HL-60/S4 (cell line): ENCODE results near the gene KRT12.
"Not testable (repeated sequence)": the region's sequence is repeated elsewhere in the genome, so short reads cannot be mapped to it uniquely, and the experiment has no call there.

Experiments
- in situ Hi-C: fragments of 300-500 bp; cut with MboI; formaldehyde crosslinking; loops from 2 replicates; pipeline ENCODE4 v1.14.3; 2022; ENCODE audit warnings: low sequenced_read_pairs

The KRT12 gene

GRCh38 chr17:40886090-40886489, 19.1 kb upstream of the KRT12 start:
- in situ Hi-C loops = no loop called here

DNA sequence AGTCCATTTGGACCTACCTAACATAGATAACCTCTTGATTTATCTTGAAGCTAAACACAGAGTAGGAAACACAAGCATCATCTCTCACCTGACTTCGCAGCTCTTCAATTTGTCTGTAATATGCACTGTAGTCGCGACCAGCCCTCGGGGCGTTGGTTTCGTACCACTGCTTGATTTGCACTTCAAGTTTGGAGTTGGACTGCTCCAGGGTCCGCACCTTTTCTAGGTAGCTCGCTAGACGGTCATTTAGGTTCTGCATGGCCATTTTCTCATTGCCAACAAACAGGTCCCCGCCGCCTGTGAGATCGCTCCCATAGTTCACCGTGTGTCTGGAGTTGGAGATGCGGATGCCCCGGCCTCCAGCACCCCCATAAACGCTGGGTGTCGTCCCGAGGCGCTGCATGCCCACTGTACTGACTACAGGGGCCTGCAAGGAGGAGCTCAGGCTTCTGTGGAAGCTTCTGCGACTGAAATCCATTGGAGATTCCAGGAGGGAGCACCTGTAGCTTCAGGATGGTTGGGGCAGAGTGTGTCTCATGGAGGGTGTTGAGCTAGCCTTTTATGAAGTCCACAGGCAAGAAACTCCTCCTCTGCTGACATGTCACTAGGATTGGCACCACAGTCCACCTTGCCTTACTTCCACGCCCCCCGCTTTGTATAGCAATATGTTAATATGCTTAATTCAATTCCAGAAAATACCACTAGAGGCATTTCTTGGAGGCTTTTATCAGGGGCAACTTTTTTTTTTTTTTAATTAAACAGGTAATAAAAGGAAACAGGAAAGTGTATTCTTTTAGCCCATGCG, 17.9 kb upstream of the KRT12 start, which contains the start of gene KRT20:
Gene KRT20, minus strand, starts transcription at position 535 of the 805 bp plus-strand sequence. Its CDS starts 57 bp downstream, at position 478.
- in situ Hi-C loops = no loop called here

DNA sequence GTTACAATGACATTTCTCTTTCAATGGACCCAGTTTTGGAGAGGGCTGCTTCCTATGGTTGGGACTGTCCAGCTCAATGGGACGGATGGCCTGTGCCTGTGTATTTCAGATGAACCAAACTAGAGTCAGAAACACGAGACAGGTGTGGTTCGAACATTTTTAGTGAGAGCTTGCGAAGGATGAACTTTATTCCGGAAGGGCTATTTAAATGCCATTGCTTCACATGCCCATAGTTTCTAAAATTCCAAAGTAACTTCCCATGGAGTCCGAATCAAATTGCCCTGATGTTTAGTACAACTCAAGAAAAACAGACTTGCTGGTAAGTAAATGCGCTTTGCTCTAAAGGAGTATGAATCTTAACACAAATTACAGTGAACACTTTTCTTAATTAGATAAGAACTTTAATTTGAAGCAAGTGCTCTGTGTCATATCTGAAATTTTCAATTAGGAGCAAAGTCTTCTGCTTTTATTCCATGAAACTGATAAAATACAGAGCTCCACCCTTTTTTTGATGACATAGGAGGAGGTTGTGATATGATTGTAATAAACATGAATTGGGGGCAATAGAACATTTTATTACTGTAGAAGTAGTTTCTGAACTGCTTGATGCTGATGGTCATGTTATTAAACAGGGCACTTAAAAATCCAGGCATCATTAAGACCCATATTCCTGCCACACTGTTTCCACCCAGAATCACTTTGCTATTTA, 16.8 kb upstream of the KRT12 start:
- in situ Hi-C loops = no loop called here

- in situ Hi-C loops = no loop called here
Observed at GRCh38 chr17:40883031-40883430, 16.0 kb upstream of the KRT12 start.

- in situ Hi-C loops = no loop called here
Observed at GRCh38 chr17:40879026-40879425, 12.0 kb upstream of the KRT12 start.

GRCh38 chr17:40878044-40878443, 11.0 kb upstream of the KRT12 start:
- in situ Hi-C loops = no loop called here

DNA sequence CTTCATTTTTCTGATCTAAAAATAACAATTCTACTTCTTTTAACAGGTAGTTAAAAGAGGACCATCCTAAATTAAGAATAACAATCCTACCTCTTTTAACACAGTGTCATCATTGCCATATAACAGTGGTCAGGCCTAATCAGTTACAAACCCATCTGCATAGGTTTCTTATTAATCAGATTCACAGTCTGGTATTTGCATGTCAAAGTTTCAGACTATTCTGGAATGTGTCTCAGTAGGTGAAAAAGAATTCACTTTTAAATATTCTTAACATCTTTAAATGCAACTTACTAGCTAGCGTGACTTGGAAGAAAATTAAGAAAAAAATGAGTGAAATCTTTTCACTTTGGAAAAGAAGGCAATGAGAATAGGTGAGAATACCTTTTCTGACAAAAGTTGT, 6.8 kb upstream of the KRT12 start:
- in situ Hi-C loops = no loop called here

- in situ Hi-C loops = no loop called here
Observed at GRCh38 chr17:40873255-40873654, 6.2 kb upstream of the KRT12 start.

GRCh38 chr17:40872416-40872815, 5.4 kb upstream of the KRT12 start:
- in situ Hi-C loops = no loop called here

GRCh38 chr17:40871316-40871715, 4.3 kb upstream of the KRT12 start:
- in situ Hi-C loops = no loop called here

DNA sequence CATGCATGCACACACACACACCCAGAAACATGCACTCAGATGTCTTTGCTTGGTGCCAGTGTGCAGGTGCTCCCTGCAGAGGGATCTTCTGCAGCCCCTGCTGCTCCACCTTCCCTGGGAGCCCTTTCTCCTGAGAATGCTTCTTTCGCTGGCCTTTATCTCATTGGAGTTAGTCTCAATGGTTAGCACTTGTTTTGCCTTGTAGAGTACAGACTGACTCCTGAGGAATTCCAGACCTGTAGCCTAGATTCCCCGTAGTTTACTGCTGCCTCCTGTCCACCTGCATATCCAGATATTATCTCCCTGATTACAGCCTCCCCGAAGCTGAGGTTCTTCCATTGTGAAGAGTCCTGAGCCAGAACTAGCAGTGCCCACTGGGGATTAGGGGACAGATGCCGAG, 3.1 kb upstream of the KRT12 start:
- in situ Hi-C loops = no loop called here

GRCh38 chr17:40864661-40865390, 2.2 kb downstream of the KRT12 start:
- in situ Hi-C loops = no loop called here

DNA sequence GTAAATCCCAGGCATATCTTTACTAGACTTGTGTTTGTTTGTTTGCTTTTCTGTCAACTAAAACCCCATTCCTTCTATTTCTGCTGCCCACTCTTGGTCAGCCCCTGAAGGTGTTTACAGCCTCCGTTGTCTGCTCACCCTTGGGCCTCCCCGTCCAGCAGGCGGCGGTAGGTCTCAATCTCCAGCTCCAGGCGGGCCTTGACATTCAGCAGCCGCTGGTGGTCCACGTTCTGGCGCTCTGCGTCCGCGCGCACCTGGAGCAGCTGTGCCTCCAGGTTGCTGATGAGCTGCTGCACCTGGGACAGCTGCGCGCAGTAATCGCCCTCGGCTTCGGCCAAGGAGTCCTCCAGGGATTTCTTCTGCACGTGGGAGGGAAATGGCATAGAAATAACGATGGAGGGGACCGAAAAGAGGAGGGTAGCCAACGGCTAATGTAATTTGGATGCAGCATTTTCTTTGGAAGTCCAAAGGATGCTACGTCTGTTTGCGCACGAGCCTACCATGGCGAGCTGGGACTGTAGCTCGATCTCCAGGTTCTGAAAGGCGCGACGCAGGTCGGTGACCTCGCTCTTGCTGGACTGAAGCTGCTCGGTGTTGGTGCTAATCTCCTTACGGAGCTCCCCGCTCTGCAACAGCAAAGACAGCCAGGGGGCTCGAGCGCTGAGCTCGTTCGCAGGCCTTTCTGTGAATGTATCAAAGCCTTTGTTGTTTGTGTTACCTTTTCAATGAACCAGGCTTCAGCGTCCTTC, 3.9 kb downstream of the KRT12 start:
- in situ Hi-C loops = no loop called here

DNA sequence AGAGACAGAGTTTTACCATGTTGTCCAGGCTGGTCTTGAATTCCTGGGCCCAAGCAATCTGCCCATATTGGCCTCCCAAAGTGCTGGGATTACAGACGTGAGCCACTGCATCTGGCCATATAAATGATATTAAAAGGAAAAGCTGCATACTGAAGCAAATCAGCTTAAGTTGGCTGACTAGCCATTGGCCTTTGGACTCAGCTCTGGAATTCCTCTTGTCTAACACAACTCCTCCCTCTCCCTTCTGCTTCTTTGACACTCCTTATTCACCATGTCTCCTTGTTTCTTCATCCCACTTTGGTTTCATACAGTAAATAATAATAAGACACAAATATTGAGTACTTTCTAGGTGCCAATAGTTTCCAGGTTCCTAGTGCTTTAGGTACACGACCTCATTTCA, 7.5 kb downstream of the KRT12 start:
- in situ Hi-C loops = no loop called here

- in situ Hi-C loops = not testable (repeated sequence)
Observed at GRCh38 chr17:40858667-40859066, 8.4 kb downstream of the KRT12 start.

GRCh38 chr17:40857535-40857934, 9.5 kb downstream of the KRT12 start:
- in situ Hi-C loops = no loop called here

GRCh38 chr17:40854175-40854814, 12.7 kb downstream of the KRT12 start:
- in situ Hi-C loops = no loop called here

GRCh38 chr17:40852364-40852763, 14.7 kb downstream of the KRT12 start:
- in situ Hi-C loops = no loop called here

- in situ Hi-C loops = no loop called here
Observed at GRCh38 chr17:40850293-40850972, 16.6 kb downstream of the KRT12 start.

GRCh38 chr17:40849723-40850122, 17.3 kb downstream of the KRT12 start:
- in situ Hi-C loops = no loop called here
